ENCODE measurements around the gene GDF9.

The GDF9 gene, protein sequence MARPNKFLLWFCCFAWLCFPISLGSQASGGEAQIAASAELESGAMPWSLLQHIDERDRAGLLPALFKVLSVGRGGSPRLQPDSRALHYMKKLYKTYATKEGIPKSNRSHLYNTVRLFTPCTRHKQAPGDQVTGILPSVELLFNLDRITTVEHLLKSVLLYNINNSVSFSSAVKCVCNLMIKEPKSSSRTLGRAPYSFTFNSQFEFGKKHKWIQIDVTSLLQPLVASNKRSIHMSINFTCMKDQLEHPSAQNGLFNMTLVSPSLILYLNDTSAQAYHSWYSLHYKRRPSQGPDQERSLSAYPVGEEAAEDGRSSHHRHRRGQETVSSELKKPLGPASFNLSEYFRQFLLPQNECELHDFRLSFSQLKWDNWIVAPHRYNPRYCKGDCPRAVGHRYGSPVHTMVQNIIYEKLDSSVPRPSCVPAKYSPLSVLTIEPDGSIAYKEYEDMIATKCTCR

DNA sequence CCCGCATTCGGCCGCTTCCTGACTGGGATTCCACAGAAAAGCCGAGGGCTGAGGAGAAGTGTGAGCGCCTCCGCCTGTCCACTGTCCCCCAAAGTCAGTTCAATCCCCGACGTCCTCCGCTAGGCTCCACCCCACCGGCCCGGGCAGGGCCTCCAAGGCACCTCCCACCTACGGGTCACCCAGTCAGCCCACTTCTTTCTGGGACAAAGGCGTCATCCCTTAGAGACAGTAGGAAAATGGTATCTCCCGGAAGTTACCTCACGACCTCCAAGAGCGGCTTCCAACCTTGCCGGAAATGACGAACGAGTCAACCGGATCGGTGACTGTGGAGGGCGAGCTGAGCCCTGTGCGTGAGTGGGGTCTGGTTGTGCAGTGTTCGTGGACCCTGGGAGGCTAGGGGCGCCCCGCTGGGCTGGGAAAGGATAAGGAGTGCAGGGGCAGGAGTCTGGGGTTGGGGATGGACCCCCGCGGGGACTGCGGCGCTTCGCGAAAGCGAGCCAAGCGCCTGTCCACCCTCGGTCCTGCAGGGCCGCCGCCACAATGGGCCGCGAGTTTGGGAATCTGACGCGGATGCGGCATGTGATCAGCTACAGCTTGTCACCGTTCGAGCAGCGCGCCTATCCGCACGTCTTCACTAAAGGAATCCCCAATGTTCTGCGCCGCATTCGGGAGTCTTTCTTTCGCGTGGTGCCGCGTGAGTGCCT lies at the start of gene GDF9, which contains the start of gene UQCRQ:
Gene GDF9, minus strand, starts transcription at position 128 of the 704 bp plus-strand sequence. CDS start 1,936 bp downstream, outside the sequence.
Gene UQCRQ, plus strand, starts transcription at position 301 of the 704 bp plus-strand sequence. Its CDS starts 240 bp downstream, at position 541.
- DNase-seq (ENCODE audit: low spot score): peak; percentile 97

DNA sequence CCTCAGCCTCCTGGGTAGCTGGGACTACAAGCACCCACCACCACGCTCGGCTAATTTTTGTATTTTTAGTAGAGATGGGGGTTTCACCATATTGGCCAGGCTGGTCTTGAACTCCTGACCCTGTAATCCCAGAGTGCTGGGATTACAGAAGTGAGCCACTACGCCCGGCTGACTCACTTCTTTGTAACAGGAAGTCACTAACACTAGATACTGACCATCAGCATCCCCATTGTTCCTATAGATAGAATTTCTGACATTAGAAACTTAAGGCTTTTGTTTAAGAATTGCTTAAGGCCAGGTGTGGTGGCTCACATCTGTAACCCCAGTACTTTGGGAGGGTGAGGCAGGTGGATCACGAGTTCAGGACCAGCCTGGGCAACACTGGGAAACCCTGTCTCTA lies 49.4 kb upstream of the GDF9 start:
- no peak for DNase-seq (ENCODE audit: low spot score)

DNA sequence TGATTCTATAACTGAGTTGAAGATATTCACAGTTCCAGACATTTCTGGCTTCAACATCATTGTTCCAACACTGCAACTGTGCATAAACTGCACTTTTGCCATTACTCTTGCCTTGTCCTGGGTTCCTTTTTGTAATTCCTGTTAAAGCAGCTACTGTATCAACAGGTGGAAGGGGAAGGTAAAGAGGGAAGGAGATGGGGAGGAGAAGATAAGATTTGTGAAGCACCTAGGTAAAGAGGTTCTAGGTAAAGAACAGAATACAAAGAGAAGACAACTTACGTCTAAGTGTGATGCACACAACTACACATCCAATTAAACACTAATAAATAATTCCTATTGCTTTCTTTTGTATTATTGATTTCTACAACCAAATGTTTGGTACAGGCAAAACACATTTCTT lies 43.4 kb upstream of the GDF9 start:
- DNase-seq (ENCODE audit: low spot score): no peak

DNA sequence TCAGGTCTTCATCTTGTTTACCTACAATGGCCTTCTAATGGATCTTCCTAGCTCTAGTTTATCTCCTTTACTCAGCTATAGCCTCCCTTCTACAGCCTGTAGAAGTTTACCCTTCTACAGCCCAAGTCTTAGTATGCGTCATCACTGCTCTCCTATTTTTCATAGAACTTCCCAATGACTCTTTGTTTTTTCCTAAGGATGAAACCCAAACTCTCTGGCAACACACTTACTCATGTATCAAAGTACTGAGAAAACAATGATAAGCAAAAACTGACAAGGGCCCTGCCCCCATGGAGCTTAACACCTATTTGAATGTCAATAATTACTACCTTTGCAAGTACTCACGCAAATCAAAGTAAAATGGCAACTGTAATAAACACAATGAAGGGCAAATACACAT lies 40.9 kb upstream of the GDF9 start:
- DNase-seq (ENCODE audit: low spot score): no peak

DNA sequence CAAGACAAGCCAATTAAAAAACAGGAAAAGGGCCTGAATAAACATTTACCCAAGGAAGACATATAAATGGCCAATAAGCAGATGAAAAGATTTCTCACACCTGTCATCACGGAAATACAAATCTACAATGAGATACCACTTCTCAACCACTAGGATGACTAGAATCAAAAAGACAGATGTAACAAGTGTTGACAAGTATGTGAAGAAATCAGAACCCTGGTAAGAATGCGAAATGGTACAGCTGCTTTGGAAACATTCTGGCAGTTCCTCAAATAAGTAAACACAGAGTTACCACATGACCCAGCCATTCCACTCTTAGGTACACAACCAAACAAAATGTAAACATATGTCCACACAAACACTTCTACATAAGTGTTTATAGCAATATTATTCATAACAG lies 39.7 kb upstream of the GDF9 start:
- DNase-seq (ENCODE audit: low spot score): no peak

DNA sequence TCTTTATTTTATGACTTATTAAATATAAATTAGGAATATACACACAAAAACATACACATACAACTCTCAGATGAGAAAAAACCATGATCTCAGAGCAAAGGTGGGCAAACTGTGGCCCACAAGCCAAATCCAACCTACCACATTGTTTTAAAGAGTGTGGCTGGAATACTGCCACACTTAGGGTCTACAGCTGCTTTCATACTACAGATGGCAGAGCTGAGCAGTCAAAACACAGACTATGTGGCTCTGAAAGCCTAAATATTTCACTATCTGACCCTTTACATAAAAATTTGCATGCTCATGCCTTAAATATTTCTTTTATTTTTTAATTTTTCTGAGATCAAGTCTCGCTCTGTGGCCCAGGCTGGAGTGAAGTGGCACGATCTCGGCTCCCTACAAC lies 35.5 kb upstream of the GDF9 start:
- no peak for DNase-seq (ENCODE audit: low spot score)

DNA sequence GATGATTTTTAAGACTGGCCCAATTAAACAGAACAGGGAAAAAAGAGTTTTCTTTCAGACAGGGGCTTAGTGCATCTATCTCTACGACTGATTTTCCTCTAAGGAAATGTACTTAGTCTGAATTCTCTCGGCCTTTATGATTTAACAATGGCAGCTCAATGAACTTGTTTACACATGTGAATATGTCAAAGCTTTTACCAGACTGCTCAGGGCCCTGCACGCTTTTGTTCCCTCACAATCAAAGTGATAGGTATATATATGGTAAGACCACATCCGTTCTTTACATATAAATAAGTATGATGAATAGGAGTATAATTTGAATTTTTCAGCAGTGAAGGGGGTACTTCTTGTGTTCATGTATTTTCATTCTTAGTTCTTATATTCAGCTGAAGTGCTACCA lies 34.8 kb upstream of the GDF9 start:
- no peak for DNase-seq (ENCODE audit: low spot score)

DNA sequence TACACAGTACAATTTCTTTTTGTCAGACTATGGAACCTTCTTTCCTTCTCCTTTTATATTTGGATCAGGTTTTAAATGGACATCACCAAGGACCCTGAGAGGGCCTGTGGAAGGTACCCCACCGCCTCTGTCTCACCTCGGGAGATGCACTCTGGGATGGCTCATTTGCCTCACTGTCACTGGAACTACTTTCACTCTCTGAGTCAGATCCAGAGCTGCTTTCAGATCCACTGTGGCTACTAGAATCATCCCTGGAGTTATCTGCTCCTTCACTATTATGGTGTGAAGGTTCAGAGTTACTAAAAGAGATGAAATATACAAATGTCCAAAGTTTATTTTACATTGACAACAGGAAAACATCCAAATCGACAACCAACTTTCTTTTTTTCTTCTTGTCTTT lies 31.8 kb upstream of the GDF9 start:
- no peak for DNase-seq (ENCODE audit: low spot score)

DNA sequence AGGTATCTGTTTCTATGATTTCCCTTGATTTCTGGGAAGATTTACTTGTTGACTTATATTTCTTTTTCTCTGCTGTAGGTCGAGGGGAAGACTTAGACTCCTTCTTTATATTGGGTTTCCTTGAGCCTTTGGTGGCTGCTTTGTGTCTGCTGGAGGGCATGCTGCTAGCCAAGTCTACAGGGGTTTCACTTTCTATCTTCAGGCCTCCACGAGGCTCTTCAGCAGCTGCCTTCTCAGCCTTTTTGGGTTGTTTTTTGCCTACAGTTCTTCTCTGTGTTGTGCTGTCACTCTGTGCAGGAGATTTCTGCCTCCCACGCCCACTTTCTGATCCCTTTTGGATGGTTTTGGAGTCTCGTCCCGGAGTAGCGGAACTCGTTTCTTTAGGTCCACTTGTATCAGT lies 30.4 kb upstream of the GDF9 start:
- no peak for DNase-seq (ENCODE audit: low spot score)

DNA sequence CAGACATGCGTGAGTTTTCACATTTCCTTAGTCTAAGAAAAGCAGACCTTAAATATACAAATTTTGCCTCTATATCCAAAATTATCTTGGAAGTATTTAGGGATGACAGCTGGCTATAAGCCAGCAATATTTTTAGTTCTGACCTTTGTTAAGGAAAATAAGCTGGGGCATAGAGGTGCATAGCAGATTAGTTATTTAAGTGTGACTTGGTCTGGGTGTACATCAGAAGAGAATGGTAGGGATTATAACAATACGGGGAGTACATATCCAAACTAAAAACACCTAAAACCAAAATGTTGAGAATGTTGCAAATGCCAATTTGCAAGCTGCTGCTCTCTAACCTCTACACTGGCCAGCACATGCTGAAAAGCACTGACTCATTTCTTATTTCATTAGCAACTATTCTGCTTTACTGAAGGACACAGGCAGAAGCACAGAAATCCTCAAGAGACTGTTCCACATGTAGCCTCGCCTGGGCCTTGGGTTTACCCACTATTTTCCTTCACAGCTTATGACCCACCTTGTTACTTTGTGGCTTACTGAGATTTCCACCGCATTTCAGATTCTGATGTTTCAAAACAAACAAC lies 29.5 kb upstream of the GDF9 start:
- DNase-seq (ENCODE audit: low spot score): no peak

DNA sequence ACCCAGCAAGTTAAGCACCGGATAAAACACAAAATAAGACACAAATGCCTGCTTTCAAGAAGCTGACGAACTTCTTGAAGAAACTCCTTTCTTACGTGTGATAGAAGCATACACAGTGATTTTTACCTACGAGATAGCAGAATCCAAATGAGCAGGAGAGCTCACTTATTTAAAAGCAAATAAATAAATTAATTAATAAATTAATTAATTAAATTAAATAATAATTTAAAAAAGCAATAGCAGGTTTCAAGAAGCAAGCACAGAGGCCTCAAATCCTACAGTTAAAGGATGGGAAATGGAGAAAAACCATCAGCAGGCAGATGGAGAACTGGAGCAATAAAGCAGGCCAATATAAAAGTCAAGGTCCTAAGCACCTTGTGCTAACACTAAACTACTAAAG lies 24.5 kb upstream of the GDF9 start:
- no peak for DNase-seq (ENCODE audit: low spot score)

DNA sequence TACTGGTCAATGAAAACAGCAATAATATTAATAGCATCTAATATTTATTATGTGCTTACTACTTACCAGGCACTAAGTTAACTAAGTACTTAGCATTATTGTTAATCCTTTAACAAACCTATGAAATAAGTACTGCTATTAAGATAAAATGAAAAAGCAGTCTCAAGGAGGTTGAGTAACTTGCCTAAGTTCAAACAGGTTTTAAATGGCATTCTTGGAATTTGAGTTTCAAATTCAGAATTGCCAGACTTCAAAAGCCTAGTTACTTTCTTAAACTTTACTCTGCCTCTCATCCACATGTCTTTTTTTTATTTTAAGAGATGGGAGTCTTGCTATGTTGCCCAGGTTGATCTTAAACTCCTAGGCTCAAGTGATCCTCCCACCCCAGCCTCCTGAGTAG lies 23.2 kb upstream of the GDF9 start:
- no peak for DNase-seq (ENCODE audit: low spot score)

DNA sequence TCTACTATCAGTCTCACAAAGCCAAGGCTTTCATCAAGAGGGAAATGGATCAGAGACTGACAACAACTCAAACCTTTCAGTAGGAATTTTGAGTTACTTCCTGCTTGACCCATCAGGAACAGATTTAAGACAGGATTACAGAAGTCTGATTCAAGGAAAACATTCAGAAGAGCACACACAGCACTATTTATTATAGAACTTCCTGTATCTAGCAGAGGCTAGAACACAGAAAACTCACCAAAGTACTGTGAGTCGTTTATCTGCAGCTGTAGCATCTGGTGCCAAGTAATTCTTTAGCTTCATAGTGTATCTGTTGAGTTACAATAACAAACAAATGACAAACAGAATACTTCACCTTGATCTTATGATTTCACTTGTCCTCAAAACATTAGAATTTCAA lies 21.0 kb upstream of the GDF9 start:
- no peak for DNase-seq (ENCODE audit: low spot score)

DNA sequence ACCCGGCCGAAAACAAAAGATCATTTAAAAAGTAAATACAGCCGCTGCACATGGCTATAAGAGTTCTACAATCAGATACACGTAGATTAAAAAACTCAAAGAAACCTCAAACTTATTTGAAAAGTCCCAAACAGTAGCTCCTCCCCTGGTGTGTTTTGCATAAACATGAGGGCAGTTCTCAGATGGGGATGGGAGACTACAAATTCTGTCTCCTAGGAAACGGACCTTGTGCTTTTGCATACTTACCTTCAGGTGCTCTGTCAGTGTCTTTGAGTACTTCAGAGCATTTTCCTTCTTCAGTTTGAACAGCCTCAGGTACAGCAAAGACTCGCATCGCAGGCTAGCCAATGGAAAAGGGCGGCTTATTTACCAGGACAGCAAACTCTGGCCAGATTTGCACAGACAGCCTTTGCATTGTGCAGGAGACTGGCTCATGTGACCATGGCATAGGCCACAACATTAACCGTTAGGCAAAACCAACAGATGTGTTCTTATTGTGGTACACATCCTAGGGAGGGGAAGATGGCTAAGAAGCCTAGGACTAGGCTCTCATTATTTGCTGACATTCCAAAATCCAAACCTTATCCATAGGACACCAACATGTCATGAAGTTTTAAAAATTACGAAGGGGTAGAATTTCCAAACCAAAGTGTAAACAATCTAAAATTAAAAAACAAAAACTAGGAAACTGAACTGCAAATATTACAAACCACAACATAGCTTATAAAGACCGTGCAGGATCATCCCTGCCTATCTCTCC lies 20.0 kb upstream of the GDF9 start:
- no peak for DNase-seq (ENCODE audit: low spot score)

DNA sequence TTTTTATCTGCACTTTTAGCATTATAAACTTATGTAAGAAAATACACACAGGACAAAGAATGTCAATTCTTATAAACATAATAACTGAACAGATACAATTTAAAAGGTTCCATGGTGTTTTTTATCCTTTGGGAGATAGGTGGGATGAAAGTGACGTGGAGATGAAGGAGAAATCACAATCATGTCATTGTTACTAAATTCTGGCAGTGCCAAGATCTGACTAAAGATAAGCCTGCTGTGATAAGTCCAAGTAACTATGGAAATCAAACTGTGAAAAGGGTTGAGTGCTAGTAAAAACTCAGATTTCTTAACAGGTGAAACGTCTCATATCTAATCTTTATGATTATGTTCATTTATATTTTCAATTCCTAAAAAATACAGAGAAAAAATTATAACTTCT lies 18.3 kb upstream of the GDF9 start:
- DNase-seq (ENCODE audit: low spot score): no peak

DNA sequence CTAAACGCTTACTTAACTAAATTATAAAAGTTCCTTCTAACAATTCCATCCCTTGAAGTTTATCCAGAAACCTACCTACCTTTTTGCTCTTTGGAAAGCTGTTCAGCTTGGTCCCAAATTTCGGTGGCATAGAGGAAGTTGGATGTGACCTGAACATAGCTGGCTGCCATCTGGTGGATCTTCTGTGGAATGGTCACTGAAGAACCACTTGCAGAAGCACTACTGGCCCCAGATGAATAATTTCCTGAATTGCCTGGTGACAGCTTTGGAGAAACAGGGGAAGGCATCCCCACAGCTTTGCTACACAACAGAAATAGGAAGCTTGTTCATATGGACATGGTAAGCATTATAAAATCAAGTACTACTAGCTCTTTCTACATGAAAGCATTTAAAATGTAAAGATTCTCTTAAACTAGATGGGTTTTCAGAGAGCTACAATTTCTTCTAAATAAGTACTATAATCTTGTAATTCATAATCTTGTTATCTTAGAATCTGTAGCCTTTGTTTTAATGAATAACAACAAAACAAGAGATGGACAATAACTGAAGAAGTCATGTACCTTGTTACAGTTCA lies 17.1 kb upstream of the GDF9 start:
- no peak for DNase-seq (ENCODE audit: low spot score)

DNA sequence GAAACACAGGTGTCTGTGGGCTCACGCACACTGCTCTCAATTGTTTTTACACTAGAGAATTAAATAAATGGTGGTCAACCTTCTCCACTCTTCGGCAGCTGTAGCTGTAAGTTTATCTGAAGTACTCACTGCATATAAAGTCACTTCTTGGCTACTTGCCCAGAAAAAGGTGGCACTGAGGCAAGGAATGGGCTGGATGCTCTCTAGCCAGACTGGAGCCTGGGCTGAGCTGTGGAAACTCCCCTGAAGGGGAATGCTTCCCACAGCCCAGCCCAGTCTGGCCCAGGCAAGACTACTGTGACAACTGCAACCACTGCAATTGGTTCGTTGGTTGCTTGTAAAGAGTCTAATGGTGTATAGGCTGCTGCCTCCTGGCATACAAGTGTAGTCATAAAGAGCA lies 11.7 kb upstream of the GDF9 start:
- DNase-seq (ENCODE audit: low spot score): no peak

DNA sequence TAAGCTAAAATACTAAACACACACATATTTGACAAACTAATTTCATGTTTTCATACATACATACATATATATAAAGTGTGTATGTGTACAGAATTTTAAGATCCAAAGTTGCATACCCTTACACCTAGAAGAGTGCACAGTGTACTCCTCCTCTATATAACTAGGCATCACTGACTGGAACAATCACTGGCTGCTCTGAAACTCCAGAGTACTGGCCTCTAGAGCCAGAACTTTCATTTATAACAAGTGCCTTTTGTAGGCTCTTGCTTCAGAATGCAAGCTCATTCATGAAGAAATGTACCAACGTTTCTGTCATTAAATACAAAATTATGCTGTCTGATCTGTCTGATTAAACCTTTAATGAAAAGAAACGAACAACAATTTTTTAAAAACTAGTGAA lies 11.2 kb upstream of the GDF9 start:
- DNase-seq (ENCODE audit: low spot score): no peak

DNA sequence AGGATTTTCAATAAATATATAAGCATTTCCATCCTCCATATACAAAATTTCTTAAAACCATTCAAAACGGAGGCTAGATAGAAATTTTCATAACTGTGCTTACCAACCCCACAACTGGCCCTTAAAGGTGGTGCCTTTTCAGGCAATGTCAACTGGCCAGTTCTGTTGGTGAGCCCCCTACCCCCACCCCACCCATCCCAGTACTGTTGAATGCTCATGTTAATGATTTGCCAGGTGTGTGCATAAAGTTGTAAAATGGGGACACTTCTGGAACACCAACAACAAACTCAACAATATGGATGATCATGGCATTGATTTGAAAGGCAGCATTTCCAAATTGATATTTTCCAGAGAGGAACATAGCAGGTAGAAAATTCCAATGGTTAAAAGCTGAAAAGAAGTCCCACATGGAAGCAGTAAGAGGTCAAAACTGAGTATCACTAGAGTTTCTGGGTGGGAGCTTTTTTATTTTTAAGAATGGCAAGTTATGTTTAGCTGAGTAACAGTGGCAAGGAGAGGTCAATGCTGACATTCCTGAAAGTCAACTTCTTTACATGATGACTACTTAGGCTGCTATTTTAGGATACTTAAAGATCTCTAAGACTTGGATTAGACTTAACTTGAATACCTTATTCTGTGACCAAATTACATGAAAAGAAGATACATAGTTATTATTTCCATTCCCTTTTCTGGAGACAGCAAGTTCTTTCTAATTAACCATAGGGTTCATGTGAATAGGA lies 9.9 kb upstream of the GDF9 start:
- no peak for DNase-seq (ENCODE audit: low spot score)

DNA sequence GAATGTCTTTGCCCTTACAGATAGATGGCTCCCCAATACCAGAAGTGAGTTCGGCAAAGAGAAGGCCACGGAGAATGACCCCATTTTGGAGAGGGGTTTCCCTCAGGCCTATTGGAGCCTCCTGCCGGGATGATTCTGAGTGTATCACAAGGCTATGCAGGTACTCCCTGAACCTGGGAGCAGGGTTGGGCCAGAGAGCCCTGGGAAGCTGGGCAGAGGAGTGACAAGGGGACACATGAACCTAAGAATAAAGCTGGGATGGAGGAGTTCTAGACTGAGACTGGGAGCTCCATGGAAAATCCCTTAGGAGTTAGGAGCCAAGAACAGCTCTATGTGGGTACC lies 7.6 kb upstream of the GDF9 start:
- DNase-seq (ENCODE audit: low spot score): no peak

Data from left forelimb (tissue), 1 donor.